GM19239 (cell line): ENCODE measurements around the gene TAOK2.
A peak's percentile ranks its signal among the peaks of the same experiment; 100 is the strongest.
"Not testable (repeated sequence)": the region's sequence is repeated elsewhere in the genome, so short reads cannot be mapped to it uniquely, and the experiment has no call there.

ENCODE experiments used
- DNase-seq: peaks from one replicate; pipeline ENCODE4 v3.0.0; 2011; ENCODE audit warnings: low spot score; ENCODE audit not compliant: insufficient read length
- FAIRE-seq: peaks from 2 replicates; lab custom pipeline; 2011; peaks lifted over from hg19 to GRCh38; lab: Jason Lieb, UNC

TAOK2 gene

DNA sequence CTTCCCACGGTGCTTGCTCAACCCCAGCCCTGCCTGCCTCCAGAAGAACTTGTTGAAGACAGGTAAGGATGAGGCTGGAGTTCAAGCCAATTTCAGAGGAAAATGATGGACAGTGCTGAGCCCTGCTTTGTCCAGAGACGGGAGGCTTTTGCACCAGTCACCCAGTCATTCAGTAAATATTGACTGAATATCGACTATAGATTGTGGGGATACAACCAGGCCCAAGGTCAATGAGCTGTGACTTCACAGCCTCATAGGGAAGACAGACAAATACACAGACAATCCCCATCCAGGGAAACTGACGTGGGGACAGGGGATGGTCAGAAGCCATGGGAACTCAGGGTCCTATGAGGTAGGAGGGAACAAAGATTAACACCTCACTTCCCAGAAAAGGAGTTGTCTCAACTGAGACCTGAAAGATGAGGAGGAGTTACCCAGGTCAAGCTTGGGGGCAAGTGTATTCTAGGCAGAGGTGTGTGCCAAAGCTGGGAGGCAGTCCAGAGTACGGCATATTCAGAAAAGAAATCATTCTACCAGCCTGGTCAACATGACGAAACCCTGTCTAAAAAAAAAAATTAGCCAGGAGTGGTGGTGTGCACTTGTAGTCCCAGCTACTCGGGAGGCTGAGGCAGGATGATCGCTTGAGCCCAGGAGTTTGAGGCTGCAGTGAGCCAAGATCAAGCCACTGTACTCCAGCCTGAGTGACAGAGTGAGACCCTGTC is 43.0 kb downstream of the TAOK2 start:
- FAIRE-seq: no peak
- no peak for DNase-seq

DNA sequence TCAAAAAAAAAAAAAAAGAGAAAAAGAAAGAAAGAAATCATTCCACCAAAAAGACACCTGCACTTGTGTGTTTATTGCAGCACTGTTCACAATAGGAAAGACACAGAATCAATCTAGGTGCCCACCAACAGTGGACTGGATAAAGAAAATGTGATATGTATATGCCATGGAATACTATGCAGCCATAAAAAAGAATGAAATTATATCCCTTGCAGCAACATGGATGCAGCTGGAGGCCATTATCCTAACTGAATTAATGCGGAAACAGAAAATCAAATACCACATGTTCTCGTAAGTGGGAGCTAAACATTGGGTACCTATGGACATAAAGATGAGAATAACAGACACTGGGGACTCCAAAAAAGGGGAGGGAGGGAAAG is 43.6 kb downstream of the TAOK2 start:
- no peak for FAIRE-seq
- DNase-seq: no peak

DNA sequence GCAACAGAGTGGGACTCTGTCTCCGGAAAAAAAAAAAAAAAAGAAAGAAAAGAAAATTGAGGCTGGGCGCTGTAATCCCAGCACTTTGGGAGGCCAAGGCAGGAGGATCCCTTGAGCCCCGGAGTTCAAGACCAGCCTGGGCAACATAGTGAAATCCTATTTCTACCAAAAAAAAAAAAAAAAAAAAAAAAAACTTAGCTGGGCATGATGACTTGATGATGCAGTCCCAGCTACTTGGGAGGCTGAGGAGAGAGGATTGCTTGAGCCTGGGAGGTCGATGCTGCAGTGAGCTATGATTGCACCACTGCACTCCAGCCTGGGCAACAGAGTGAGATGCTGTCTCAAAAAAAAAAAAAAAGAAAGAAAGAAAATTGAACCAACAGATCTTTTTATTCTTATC is 44.3 kb downstream of the TAOK2 start:
- FAIRE-seq, DNase-seq: not testable (repeated sequence)

DNA sequence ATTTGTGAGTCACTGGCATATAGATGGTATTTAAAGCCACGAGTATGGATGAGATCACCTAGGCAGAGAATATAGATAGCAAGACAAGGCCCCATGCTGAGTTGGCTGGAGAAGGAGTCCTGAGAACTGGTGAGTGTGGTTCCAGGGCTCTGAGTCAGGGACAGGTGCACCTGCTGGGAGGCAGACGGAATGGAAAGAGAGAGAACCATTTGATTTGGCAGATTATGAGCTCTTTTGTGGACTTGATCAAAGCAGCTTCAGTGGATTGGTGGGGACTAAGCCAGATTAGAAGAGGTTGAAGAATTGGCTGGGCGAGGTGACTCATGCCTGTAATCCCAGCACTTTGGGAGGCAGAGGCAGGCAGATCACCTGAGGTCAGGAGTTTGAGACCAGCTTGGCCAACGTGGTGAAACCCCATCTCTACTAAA is 45.1 kb downstream of the TAOK2 start:
- DNase-seq (no peak), FAIRE-seq (no peak)

DNA sequence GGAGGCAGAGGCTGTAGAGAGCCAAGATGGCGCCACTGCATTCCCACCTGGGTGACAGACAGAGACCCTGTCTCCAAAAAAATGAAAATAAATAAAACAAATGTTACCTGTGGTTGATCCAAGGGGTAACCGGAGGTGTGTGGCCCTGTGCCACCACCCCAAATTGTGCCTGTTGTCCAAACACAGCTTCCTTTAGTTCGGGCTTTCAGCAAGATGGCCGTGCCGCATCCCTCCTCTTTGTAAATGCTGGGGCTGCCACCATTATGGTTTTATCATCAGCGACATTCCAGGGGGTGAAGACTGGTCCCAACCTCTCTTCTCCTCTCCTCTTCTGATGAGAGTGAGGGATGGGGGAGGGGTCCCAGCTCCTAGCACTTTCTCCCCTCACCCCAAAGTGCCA is 49.2 kb downstream of the TAOK2 start, which contains the start of gene C16orf92:
TSS of gene C16orf92 (plus strand) at position 312 of the 400 bp plus-strand sequence. CDS start 143 bp downstream, outside the sequence.
- DNase-seq (no peak), FAIRE-seq (no peak)

DNA sequence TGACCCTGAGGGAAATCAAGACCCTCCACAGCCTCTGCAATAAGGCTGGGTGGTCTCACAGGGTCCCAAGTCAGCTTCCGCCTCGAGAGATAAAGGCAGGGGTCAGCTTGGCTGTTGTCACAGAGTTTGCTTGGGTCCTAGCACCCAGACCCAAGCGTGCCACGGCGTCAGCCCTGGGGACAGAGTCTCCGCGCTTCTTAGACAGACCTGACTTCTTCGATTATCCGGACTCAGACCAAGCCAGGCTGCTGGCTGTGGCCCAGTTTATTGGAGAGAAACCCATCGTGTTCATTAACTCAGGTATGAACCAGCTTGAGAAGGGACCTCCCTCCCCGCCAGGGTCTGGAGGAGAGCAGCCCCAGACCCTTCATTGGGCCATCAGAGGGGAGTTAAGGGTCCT is 49.9 kb downstream of the TAOK2 start:
- DNase-seq (no peak), FAIRE-seq (no peak)

DNA sequence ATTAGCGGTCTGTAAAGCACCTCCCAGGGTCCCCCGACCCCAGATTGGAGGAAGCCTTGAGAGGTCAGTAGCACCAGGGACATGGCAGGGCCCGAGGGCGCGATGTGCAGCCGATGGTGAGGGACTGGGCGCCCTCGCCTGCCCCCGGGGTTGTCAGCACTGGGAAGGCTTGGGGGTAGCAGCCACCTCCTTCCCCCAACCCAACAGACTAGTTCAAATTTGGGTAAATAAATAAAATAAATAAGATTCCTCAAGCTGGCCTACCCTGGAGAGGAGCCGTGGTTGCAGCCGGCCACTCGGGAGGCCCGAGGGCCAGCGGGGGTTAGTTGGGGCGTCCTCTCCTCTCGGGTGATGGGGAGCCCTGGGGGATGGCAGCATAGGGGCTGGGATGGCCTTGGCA is 50.8 kb downstream of the TAOK2 start:
- FAIRE-seq (no peak), DNase-seq (no peak)

DNA sequence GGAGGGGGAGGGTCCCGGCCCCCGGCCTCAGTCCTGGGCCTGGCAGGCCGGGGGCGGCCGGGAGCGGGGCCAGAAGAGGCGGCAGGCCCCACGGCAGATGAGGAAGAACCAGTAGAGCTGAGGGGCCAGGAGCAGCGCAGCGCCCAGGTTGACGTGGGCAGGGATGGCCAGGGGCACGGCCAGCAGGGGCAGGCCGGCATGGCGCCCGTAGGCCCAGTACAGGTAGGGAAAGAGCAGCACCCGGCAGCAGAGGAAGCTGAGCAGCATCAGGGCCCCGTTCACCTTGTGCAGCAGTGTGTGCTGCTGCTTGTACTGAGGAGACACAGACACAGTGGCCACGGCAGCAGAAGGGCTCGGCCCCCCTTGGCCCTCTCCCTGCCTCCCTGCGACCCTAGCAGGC is 51.5 kb downstream of the TAOK2 start:
- FAIRE-seq: no peak

DNA sequence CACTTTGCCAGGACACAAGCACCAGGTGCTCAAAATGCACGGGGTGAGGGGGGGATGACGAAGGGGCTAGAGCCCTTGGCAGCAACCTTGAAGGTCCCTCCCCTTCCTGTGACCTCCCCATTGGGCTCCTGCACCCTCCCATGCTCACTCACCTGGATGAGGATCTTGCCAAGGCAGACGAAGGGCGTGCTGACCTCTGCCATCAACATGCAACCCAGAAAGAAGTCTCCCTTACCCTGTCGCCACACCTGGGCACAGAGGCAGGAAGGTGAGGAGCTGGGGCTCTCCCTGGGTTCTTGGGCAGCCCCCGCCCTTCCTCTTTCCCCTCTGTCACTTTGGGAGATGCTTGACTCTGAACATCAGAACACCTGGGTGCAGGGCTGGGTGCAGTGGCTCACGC is 51.9 kb downstream of the TAOK2 start:
- FAIRE-seq (no peak), DNase-seq (no peak)

More for the DNA sequence above, 51.5 kb downstream of the TAOK2 start:
- no peak for DNase-seq

DNA sequence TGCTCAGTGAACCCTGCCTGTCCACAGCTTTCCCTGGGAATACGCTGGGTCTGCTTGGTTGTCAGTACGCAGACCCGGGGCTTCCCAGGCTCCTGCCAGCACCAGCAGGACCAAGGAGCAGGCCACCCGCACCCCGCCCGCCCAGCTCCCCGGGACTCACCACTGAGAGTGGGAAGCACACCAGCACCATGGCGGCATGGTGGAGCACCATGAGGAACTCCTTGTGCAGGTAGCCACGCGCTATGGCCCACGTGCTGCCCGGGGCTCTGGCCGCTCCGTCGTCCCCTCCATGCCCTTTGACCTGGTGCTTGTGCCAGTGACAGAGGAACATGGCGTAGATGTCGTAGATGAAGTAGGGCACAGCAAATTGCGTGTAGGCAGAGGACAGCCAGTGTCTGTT is 52.8 kb downstream of the TAOK2 start:
- no peak for FAIRE-seq
- no peak for DNase-seq

DNA sequence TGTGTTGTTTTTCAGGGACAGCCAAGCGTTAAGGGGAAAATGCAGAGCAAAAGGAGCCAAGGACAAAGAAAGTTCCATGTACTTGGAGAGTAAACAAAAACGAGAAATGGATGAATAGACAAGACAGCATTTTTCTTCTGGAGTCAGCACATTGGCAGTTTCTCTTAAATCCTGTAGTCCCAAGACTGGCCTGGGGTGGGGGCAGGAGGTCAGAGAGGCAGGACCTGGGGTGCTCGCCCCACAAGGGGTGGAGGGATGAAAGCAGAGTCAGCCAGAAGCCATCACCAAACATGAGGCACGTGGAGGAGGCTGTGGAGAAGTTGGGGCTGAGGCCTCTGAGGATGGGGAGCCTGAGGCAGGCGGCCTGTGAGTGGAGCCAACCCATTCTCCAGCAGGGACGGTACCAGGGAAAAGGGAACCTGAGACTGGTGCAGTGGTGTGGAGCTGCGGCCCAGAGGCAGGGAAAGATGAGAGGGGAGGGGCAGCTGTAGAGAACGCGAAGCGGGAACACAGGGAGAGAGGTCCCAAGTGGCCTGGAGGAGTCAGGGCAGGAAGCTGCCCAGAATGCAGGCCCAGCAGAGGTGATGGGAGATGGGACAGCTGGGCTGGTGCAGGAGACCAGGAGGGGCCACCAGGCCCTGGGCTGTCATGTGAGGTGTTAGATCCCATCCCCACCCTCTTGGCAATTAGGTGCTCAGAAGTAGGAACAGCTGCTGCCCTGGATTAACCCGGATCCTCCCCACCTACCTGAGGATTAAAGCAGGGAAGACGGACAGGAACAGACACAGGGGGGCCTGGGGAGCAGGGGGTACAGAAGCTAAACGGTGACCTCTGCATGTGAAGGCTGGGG is 54.1 kb downstream of the TAOK2 start:
- DNase-seq (no peak), FAIRE-seq (no peak)

DNA sequence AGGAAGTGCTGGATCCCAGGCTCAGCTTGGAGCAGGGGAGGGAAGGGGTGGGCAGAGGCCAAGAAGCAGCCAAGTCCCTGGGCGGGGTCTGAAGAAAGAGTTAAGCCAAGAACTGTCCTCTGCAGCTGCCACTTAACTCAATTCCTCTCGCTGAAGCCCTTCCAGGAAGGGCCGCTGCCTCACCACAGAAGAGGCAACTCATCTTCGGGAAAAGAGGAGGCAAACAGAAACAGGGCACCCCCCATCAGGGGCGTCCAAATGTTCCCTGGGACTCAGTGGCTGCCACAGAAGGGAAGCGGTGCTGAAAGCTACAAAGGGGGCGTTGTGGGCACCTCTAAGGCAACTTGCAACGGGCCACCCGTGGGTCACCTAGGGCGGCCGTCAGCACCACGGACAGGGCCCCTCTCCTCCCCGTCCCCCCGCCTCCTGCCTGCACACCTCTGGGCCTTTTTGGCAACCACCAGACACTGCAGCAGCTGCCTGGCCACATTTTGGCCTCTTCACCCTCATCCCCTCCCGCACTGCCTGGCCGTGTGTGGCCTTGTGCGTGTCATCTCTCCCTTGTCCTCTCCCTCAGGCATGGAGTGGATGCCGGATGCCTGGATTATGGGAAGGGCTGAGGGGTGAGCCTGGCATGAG is 54.9 kb downstream of the TAOK2 start:
- DNase-seq (no peak), FAIRE-seq (no peak)

DNA sequence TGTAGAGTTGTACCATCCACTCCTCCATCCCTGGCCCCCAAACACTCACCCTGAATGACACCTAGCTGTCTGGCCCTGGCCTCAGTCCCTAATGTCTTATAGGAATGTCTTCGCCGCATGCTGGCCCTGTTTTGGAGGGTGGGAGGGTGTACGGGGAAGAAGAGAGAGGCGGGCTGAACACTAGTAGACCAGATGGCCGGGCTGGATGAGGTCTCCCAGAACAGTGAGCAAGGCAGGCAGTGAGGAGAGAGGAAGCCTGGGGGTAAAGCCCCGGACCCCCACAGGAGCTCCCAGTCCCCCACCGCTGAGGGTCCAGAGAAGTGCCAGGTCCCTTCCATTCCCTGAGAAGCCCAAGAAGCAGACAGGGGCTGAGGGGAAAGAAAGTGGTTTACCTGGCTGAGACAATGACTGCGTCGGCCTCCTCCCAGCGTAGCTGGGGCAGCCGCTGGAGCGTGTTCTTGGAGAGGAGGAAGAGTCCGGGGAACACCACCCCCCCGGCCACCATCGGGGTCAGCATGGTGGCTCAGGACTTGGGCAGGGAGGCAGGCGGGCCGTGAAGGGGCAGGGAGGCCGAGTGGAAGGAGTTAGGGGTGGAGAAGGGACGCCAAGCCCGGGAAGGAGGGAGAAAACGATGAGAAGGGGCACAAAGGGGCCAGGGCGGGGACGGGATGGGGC is 56.5 kb downstream of the TAOK2 start:
- DNase-seq (no peak), FAIRE-seq (no peak)

DNA sequence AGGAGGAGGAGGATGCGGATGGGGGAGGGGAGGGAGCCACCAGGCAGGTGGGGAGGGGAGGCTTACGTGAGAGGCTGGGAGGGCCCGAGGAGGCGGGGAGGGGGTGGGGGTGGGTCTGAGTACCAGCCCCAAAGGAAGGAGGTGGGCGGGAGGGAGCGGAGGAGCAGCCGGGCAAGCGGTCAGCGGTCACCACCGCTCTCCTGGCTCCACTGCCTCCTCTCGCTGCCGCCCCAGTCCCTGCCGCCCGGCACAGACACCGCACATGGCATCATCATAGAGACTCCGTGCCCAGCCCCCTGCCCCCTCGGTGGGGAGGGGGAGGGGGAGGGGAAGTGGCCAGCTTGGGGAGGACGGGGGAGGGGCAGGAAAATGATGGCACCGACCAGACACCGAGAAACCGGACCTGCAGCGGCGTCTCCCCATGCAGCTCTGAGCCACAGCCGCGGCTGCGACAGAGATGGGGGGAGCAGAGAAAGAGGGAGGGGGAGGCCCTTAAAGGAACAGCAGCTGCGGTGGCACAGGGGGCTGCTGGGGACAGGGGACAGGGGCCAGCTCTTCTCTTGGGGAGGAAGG is 57.3 kb downstream of the TAOK2 start, which contains the start of gene TLCD3B:
TSS of gene TLCD3B (minus strand) at position 431 of the 573 bp plus-strand sequence. CDS start 744 bp downstream, outside the sequence.
- DNase-seq: no peak
- no peak for FAIRE-seq

DNA sequence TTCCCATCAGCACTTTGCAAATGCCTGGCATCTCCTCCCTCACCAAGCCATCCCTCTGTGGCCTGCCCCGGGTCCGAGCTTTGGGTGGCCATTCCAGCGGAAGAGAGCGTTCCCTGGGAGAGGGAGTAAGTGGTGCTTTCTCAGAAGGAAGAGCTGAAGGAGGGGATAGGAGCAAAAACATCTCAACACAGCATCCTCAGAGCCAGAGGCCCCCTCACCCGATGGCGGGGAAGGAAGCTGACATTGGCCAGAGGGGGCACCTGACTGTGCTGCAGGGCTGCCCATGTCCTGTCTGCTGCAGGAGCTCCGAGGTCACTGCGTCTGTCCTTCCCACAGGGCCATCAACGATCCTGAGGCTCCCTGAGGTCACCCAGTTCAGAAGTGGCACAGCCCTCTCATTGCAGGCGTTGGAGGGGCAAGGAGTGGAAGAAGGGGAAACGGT is 57.8 kb downstream of the TAOK2 start:
- FAIRE-seq: no peak
- no peak for DNase-seq

DNA sequence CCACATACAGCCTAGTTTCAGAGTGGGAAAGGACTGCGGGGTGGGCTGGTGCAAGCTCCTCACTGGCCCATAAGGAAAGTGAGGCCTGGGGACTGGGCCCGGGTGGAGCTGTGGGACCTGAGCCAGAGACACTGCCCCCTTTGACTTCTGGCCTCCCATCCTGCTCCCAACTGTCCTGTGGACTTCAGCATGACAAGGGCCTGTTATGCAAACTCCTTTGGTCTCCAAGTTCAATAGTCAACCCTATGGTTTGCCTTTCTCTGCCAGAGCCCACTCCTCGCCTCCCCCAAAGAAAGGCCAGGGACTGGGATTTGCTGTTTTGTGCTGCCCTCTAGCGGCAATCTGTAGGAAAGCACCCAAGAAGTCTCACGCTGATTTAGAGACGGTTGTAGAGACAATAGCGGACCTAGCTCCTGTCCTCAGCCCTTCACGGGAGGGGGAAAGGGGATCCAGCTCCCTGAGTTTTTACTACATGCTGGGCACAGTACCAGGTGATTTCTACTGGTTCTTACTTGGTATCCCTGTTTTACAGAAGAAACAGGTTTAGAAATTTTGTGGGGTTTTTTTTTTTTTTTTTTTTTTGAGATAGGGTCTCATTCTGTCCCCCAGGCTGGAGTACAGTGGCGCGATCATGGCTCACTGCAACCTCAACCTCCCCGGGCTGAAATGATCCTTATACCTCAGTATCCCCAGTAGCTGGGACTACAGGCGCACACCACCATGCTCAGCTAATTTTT is 58.6 kb downstream of the TAOK2 start:
- DNase-seq: peak; percentile 78
- peak; percentile 96 for FAIRE-seq

DNA sequence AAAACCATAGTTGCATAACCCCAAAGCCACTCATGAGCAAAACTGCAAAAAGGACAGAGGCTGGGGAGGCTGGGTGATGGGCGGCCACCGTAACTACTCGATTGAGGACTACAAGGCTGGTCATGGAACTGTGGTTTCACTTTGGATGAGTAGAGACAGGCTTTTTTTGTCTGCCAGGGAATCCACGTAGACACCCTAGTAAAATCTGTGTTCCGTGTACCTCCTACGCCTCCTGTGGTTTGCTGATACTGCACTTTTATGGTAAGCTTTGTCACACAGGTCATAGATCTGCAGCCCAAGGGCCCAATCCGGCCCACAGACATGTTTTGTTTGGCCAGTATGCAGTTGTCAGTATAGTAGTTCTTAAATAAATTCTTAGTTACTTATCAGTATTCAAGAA is 59.6 kb downstream of the TAOK2 start:
- FAIRE-seq: no peak
- DNase-seq: no peak

DNA sequence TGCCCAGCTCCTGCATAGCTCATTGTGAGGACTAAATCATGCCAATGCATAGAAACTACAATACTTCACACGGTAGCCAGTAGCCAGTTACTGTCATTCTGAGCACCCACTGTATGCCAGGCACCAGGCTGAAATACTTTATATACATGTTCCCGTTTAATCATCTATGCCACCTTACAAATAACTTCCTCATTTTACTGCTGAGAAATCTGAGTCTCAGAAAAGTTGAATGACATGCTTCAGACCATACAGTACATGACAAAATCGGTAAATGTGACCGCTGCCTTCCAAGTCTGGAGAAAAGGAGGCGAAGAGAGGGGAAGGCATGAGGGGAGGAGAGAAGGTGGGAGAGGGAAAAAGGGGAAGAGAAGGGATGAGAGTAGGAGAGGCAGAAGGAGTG is 66.6 kb downstream of the TAOK2 start:
- FAIRE-seq (no peak), DNase-seq (no peak)

DNA sequence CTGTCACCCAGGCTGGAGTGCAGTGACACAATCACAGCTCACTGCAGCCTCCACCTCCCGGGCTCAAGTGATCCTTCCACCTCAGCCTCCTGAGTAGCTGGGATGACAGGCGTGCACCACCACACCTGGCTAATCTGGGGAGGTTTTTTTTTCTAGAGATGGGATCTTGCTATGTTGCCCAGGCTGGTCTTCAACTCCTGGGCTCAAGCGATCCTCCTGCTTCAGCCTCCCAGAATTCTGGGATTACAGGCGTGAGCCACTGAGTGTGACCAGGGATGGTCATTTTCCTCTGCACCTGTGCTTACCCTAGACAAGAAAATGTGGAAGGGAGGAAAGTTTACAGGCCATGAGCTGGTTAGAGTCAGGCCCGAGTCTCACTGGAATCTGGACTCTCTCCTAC is 67.0 kb downstream of the TAOK2 start:
- FAIRE-seq: not testable (repeated sequence)

More for the DNA sequence above, 67.0 kb downstream of the TAOK2 start:
- not testable (repeated sequence) for DNase-seq
